ENCODE results near the gene COA8. TPM values are rescaled to one million over a fixed set of nuclear protein-coding genes. Genes with fewer than 3 reads are reported as not detected.

COA8 gene
- total RNA-seq, 1 experiment from 2014 or later = 62.3 TPM

DNA sequence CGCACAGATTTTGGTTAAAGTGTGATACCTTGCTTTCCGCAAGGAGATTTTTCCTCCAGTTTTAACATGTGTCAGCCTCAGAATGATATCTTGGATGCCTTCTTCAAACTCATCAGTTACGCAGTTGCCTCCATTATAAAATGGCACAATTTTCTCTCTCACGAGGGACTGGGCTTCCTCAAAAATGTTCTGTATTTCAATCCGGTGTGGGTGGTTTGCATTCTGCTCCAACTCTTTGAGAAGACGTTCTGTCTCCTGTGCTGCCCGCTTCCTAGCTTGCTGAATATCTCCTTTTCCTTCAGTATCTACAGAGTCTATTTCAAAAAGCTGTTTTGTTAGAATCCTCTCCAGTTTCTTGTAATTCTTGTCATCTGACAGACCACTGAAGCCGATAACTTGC is 2.1 kb upstream of the COA8 start:
- Histone ChIP-seq H3K36me3 (ENCODE audit: low read depth, low read length) (peaks cover 21% of the 10 kb centered on the region), H3K27me3 (ENCODE audit: low read length) (no peaks in the 10 kb centered on the region), H3K4me1 (ENCODE audit: insufficient read depth, low read length) (peaks cover 41% of the 10 kb centered on the region), H4K20me1 (ENCODE audit: low read length) (peaks cover 42% of the 10 kb centered on the region), H2AFZ (ENCODE audit: low read length) (no peak overlapping the region), H3K79me2 (ENCODE audit: low read length) (peaks cover 94% of the 10 kb centered on the region), H3K9ac (ENCODE audit: low read length) (peak overlapping the region; percentile 97; the same call in 1 of the 2 replicates), H3K4me3 (ENCODE audit: low read length) (peak overlapping the region; percentile 89), H3K4me2 (ENCODE audit: low read length) (peak overlapping the region; percentile 92), H3K9me2 (replicated peaks; ENCODE audit: low read length) (no peaks in the 10 kb centered on the region), H3K27ac (ENCODE audit: low read length) (0 out of 2 replicates have a peak overlapping the region, but pooled peaks have one; percentile 4), H3K9me3 (ENCODE audit: low read length) (no peaks in the 10 kb centered on the region), H3F3A (ENCODE audit: low read length, unreplicated experiment) (no peaks in the 10 kb centered on the region)
- ChIA-PET CTCF (no interaction called here), POLR2A (ENCODE audit: unreplicated experiment) (interaction anchor here (0.5 to 1.5 kb wide), 3 partner anchors 8 to 46 kb away, joined by 3 to 5 read pairs (median 4); no protein-coding TSS in a partner anchor)
- intact Hi-C loops (cut with micrococcal nuclease) = no loop called here
- DNase-seq (no peak), ATAC-seq (no peak)
- no TSS peak for BruUV-seq (replicated peaks)
- TF ChIP-seq EZH2 (IDR thresholded peaks at IDR 0.05; ENCODE audit: low read length, unreplicated experiment) = no peak
- TF ChIP-seq, protein P1, sequence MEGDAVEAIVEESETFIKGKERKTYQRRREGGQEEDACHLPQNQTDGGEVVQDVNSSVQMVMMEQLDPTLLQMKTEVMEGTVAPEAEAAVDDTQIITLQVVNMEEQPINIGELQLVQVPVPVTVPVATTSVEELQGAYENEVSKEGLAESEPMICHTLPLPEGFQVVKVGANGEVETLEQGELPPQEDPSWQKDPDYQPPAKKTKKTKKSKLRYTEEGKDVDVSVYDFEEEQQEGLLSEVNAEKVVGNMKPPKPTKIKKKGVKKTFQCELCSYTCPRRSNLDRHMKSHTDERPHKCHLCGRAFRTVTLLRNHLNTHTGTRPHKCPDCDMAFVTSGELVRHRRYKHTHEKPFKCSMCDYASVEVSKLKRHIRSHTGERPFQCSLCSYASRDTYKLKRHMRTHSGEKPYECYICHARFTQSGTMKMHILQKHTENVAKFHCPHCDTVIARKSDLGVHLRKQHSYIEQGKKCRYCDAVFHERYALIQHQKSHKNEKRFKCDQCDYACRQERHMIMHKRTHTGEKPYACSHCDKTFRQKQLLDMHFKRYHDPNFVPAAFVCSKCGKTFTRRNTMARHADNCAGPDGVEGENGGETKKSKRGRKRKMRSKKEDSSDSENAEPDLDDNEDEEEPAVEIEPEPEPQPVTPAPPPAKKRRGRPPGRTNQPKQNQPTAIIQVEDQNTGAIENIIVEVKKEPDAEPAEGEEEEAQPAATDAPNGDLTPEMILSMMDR (conservative IDR thresholded peaks at IDR 0.05; ENCODE audit: low read depth, low read length) = no peak
- no peak for TF ChIP-seq EZH2phosphoT487 (IDR thresholded peaks at IDR 0.05; ENCODE audit: borderline replicate concordance, low read length)

DNA sequence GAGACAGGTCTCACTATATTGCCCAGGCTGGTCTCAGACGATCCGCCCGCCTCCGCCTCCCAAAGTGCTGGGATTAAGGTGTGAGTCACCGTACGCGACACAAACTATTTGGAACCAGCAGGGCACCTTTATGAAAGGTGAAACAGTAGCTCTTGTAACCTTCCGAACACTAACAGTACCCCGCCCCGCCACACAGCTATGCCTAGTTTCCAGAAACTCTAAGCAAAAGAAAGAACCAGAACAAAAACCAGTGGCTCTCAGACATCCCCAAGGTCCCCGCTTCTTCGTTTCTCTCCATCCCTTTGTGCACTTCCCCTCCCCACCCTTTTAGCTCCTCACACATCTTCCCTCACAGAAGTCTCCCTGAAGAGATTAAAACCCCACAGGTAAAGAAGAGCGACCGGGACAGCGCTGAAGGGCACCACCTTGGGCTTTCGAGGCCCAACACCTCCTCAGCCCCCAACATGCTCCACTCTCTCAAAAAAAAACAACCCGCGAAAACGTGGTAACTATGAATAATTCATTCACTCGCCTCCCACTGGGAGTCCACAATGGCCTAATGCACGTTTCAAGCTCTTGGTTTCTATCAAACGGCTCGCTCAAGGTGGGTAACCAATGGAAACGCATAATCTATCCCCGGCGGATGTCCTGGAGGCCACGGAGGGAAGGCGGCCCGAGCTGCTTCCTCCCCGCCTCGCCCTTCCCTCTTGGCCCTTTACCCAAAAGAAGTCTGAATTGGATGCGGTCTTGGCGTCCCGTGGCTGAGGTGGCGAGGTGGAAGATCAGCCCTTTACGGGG is 1.2 kb upstream of the COA8 start:
- TF ChIP-seq, protein P1 (conservative IDR thresholded peaks at IDR 0.05; ENCODE audit: low read depth, low read length) = no peak
- TF ChIP-seq EZH2phosphoT487 (IDR thresholded peaks at IDR 0.05; ENCODE audit: borderline replicate concordance, low read length) (no peak), EZH2 (IDR thresholded peaks at IDR 0.05; ENCODE audit: low read length, unreplicated experiment) (no peak)
- Histone ChIP-seq H3K36me3 (ENCODE audit: low read depth, low read length) (peaks cover 23% of the 10 kb centered on the region), H3K9ac (ENCODE audit: low read length) (peak overlapping the region; percentile 97), H3K9me3 (ENCODE audit: low read length) (no peaks in the 10 kb centered on the region), H4K20me1 (ENCODE audit: low read length) (peaks cover 42% of the 10 kb centered on the region), H3K4me2 (ENCODE audit: low read length) (peak overlapping the region; percentile 92), H2AFZ (ENCODE audit: low read length) (peak overlapping the region; percentile 80; the same call in 1 of the 2 replicates), H3K4me1 (ENCODE audit: insufficient read depth, low read length) (peaks cover 41% of the 10 kb centered on the region), H3K27me3 (ENCODE audit: low read length) (no peaks in the 10 kb centered on the region), H3K79me2 (ENCODE audit: low read length) (peaks cover 97% of the 10 kb centered on the region), H3K4me3 (ENCODE audit: low read length) (peak overlapping the region; percentile 89), H3K27ac (ENCODE audit: low read length) (peak overlapping the region; percentile 84), H3F3A (ENCODE audit: low read length, unreplicated experiment) (no peaks in the 10 kb centered on the region), H3K9me2 (replicated peaks; ENCODE audit: low read length) (no peaks in the 10 kb centered on the region)
- DNase-seq = peak; percentile 74
- no TSS peak for BruUV-seq (replicated peaks)
- intact Hi-C loops (cut with micrococcal nuclease) = no loop called here
- peak; percentile 21 for ATAC-seq
- CTCF ChIA-PET = no interaction called here
- POLR2A ChIA-PET (ENCODE audit: unreplicated experiment) = interaction anchor here (0.5 to 1.5 kb wide), 5 partner anchors 9 to 161 kb away, joined by 3 to 7 read pairs (median 4); no protein-coding TSS in a partner anchor

DNA sequence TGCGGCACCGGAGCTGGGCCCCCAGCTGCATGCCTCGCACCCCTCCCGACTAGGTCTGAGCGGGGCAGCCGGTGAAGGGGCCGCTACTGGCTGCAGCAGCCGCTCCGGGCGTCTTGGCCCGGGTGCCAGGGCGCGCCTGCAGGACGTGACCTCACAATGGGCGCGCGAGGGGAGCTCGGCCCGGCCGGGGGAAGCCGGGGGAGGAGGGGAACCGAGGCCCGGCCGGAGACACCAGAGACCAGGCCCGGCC is 656 bp upstream of the COA8 start:
- Histone ChIP-seq H3K9me3 (ENCODE audit: low read length) (no peaks in the 10 kb centered on the region), H3K4me1 (ENCODE audit: insufficient read depth, low read length) (peaks cover 41% of the 10 kb centered on the region), H3F3A (ENCODE audit: low read length, unreplicated experiment) (no peaks in the 10 kb centered on the region), H3K79me2 (ENCODE audit: low read length) (peaks cover 97% of the 10 kb centered on the region), H3K36me3 (ENCODE audit: low read depth, low read length) (peaks cover 24% of the 10 kb centered on the region), H3K9ac (ENCODE audit: low read length) (peak overlapping the region; percentile 97), H3K27me3 (ENCODE audit: low read length) (no peaks in the 10 kb centered on the region), H3K9me2 (replicated peaks; ENCODE audit: low read length) (no peaks in the 10 kb centered on the region), H3K4me2 (ENCODE audit: low read length) (peak overlapping the region; percentile 92), H3K4me3 (ENCODE audit: low read length) (peak overlapping the region; percentile 89), H3K27ac (ENCODE audit: low read length) (peak overlapping the region; percentile 84), H4K20me1 (ENCODE audit: low read length) (peaks cover 37% of the 10 kb centered on the region), H2AFZ (ENCODE audit: low read length) (peak overlapping the region; percentile 80)
- intact Hi-C loops (cut with micrococcal nuclease) = no loop called here
- no peak for TF ChIP-seq EZH2phosphoT487 (IDR thresholded peaks at IDR 0.05; ENCODE audit: borderline replicate concordance, low read length)
- no peak for TF ChIP-seq EZH2 (IDR thresholded peaks at IDR 0.05; ENCODE audit: low read length, unreplicated experiment)
- TF ChIP-seq, protein P1 (conservative IDR thresholded peaks at IDR 0.05; ENCODE audit: low read depth, low read length) = no peak
- DNase-seq = peak; percentile 20
- ChIA-PET POLR2A (ENCODE audit: unreplicated experiment) (interaction anchor here (0.6 to 1.5 kb wide), 2 partner anchors 11 to 41 kb away, joined by 3 to 4 read pairs; no protein-coding TSS in a partner anchor), CTCF (no interaction called here)
- BruUV-seq (replicated peaks) = no TSS peak
- peak; percentile 37 for ATAC-seq

Data from PC-3 (cell line).